ENCODE results near the gene DYNLT4. TPM values are rescaled to one million over a fixed set of nuclear protein-coding genes. Genes with fewer than 3 reads are reported as not detected.

The DYNLT4 gene
- total RNA-seq, 1 experiment from 2014 or later = 4.3 TPM

- TF ChIP-seq CTCF (conservative IDR thresholded peaks at IDR 0.05) = no peak
- Histone ChIP-seq H3K9me3 (ENCODE audit: insufficient read depth, low read depth) (no peaks in the 10 kb centered on the region), H3K27me3 (ENCODE audit: insufficient read depth, low read depth) (no peaks in the 10 kb centered on the region), H3K36me3 (ENCODE audit: low read depth) (no peaks in the 10 kb centered on the region), H3K79me2 (ENCODE audit: low read depth) (no peaks in the 10 kb centered on the region), H3K4me3 (no peak overlapping the region), H3F3A (ENCODE audit: insufficient read depth, low read depth) (peaks cover 28% of the 10 kb centered on the region), H2AFZ (no peak overlapping the region), H3K9me2 (ENCODE audit: insufficient read depth) (no peaks in the 10 kb centered on the region), H3K4me1 (replicated peaks; ENCODE audit: insufficient read depth) (peaks cover 16% of the 10 kb centered on the region), H4K20me1 (ENCODE audit: insufficient read depth) (no peaks in the 10 kb centered on the region), H3K27ac (no peak overlapping the region), H3K4me2 (no peak overlapping the region)
- ChIA-PET CTCF (interaction anchor here (0.6 to 1.1 kb wide), 2 partner anchors 29 to 457 kb away, joined by 3 read pairs; no protein-coding TSS in a partner anchor), POLR2A (ENCODE audit: unreplicated experiment) (interaction anchor here (0.6 kb wide), 1 partner anchor 47 kb away, joined by 4 read pairs; no protein-coding TSS in a partner anchor)
- no peak for DNase-seq
- BruUV-seq (replicated peaks) = no TSS peak
- intact Hi-C loops (cut with micrococcal nuclease; ENCODE audit: unreplicated experiment) = no loop called here
Observed at GRCh38 chr1:44822131-44822701, 15.1 kb upstream of the DYNLT4 start.

GRCh38 chr1:44821240-44821715, 14.1 kb upstream of the DYNLT4 start:
- intact Hi-C loops (cut with micrococcal nuclease; ENCODE audit: unreplicated experiment) = no loop called here
- CTCF ChIA-PET = interaction anchor here (0.6 kb wide), 2 partner anchors 10 to 36 kb away, joined by 3 to 5 read pairs; no protein-coding TSS in a partner anchor
- H3K36me3 ChIP-seq (ENCODE audit: low read depth) = no peaks in the 10 kb centered on the region
- no peaks in the 10 kb centered on the region for H3K9me2 ChIP-seq (ENCODE audit: insufficient read depth)
- H3K9me3 ChIP-seq (ENCODE audit: insufficient read depth, low read depth) = no peaks in the 10 kb centered on the region
- no peak overlapping the region for H2AFZ ChIP-seq
- no TSS peak for BruUV-seq (replicated peaks)
- no peaks in the 10 kb centered on the region for H4K20me1 ChIP-seq (ENCODE audit: insufficient read depth)
- no peak for TF ChIP-seq EZH2 (IDR thresholded peaks at IDR 0.05; ENCODE audit: low read depth)
- no peak for TF ChIP-seq CTCF (conservative IDR thresholded peaks at IDR 0.05)
- POLR2A ChIA-PET (ENCODE audit: unreplicated experiment) = interaction anchor here (0.6 to 1.1 kb wide), 3 partner anchors 21 to 78 kb away, joined by 5 to 16 read pairs (median 7); partner anchors contain the start of gene PLK3
- no peak overlapping the region for H3K4me3 ChIP-seq
- peaks cover 16% of the 10 kb centered on the region for H3K4me1 ChIP-seq (replicated peaks; ENCODE audit: insufficient read depth)
- H3F3A ChIP-seq (ENCODE audit: insufficient read depth, low read depth) = peaks cover 28% of the 10 kb centered on the region
- DNase-seq = no peak
- no peaks in the 10 kb centered on the region for H3K79me2 ChIP-seq (ENCODE audit: low read depth)
- H3K4me2 ChIP-seq = no peak overlapping the region
- no peaks in the 10 kb centered on the region for H3K27me3 ChIP-seq (ENCODE audit: insufficient read depth, low read depth)
- H3K27ac ChIP-seq = no peak overlapping the region

- intact Hi-C loops (cut with micrococcal nuclease; ENCODE audit: unreplicated experiment) = loop anchor here (1.0 kb wide), 1 partner anchor 89 kb away; the partner anchor contains the start of gene RNU5D-1
- peak overlapping the region; percentile 83 for H3K27ac ChIP-seq
- H3K27me3 ChIP-seq (ENCODE audit: insufficient read depth, low read depth) = no peaks in the 10 kb centered on the region
- no peak for DNase-seq
- H3K4me3 ChIP-seq = peak overlapping the region; percentile 67
- H3K79me2 ChIP-seq (ENCODE audit: low read depth) = no peaks in the 10 kb centered on the region
- BruUV-seq (replicated peaks) = TSS peak; percentile 49
- H3K9me2 ChIP-seq (ENCODE audit: insufficient read depth) = no peaks in the 10 kb centered on the region
- H3K36me3 ChIP-seq (ENCODE audit: low read depth) = no peaks in the 10 kb centered on the region
- H3F3A ChIP-seq (ENCODE audit: insufficient read depth, low read depth) = peaks cover 29% of the 10 kb centered on the region
- H3K9me3 ChIP-seq (ENCODE audit: insufficient read depth, low read depth) = no peaks in the 10 kb centered on the region
- H2AFZ ChIP-seq = peak overlapping the region; percentile 70
- CTCF ChIA-PET = interaction anchor here (0.5 kb wide), 1 partner anchor 536 kb away, joined by 4 read pairs; no protein-coding TSS in a partner anchor
- H3K4me1 ChIP-seq (replicated peaks; ENCODE audit: insufficient read depth) = peaks cover 19% of the 10 kb centered on the region
- peak overlapping the region; percentile 96 for H3K4me2 ChIP-seq
- POLR2A ChIA-PET (ENCODE audit: unreplicated experiment) = interaction anchor here (0.6 to 1.1 kb wide), 3 partner anchors 21 to 77 kb away, joined by 3 to 16 read pairs (median 5); partner anchors contain the start of gene PLK3
- H4K20me1 ChIP-seq (ENCODE audit: insufficient read depth) = no peaks in the 10 kb centered on the region
- TF ChIP-seq EZH2 (IDR thresholded peaks at IDR 0.05; ENCODE audit: low read depth) (no peak), CTCF (conservative IDR thresholded peaks at IDR 0.05) (no peak)
Observed at GRCh38 chr1:44820328-44821239, 13.4 kb upstream of the DYNLT4 start.

Data from PC-9 (cell line).